Measurements from ENCODE around the gene DLGAP3. TPM values are rescaled to one million over a fixed set of nuclear protein-coding genes. Genes with fewer than 3 reads are reported as not detected.

Gene DLGAP3
- under 1 TPM in 1 of 4 donors, not detected in 3; 0.55 TPM for total RNA-seq

- Histone ChIP-seq H3K9me3 (no peaks in the 10 kb centered on the region), H3K27me3 (peaks cover 66% of the 10 kb centered on the region), H3K36me3 (no peaks in the 10 kb centered on the region), H3K27ac (no peak within 1 kb of the TSS), H3K4me1 (peaks cover 20% of the 10 kb centered on the region), H3K4me3 (peak within 1 kb of the TSS; percentile 55)
- DNase-seq (ENCODE audit: low spot score in 2 of 2) = no peak
- TF ChIP-seq EP300 (IDR thresholded peaks at IDR 0.05) (no peak), POLR2A (IDR thresholded peaks at IDR 0.05) (no peak), CTCF (IDR thresholded peaks at IDR 0.05) (no peak), POLR2AphosphoS5 (IDR thresholded peaks at IDR 0.05) (no peak)
- WGBS = no CpG with 5 or more reads among the region's 50 CpGs
Measured at GRCh38 chr1:34929497-34929852, at the start of gene DLGAP3. TSS of gene DLGAP3 (minus strand) at chr1:34929650. CDS start at chr1:34905383, 24,267 bp downstream.

GRCh38 chr1:34978921-34979320 lies 49.5 kb upstream of the DLGAP3 start:
- WGBS = 57% methylated on average over 6 of the region's 6 CpGs

GRCh38 chr1:34977858-34978257 lies 48.4 kb upstream of the DLGAP3 start:
- H3K27ac ChIP-seq = no peak overlapping the region
- TF ChIP-seq EP300 (IDR thresholded peaks at IDR 0.05) (no peak), POLR2AphosphoS5 (IDR thresholded peaks at IDR 0.05) (no peak), POLR2A (IDR thresholded peaks at IDR 0.05) (no peak), CTCF (IDR thresholded peaks at IDR 0.05) (no peak)
- no peaks in the 10 kb centered on the region for H3K27me3 ChIP-seq
- 80% methylated on average over 2 of the region's 2 CpGs for WGBS
- DNase-seq (ENCODE audit: low spot score in 2 of 2) = no peak
- H3K36me3 ChIP-seq = peaks cover 17% of the 10 kb centered on the region
- no peak overlapping the region for H3K4me3 ChIP-seq
- H3K9me3 ChIP-seq = no peaks in the 10 kb centered on the region
- H3K4me1 ChIP-seq = no peaks in the 10 kb centered on the region

More at GRCh38 chr1:34978921-34979320, 49.5 kb upstream of the DLGAP3 start:
- H3K27ac ChIP-seq = no peak overlapping the region
- H3K4me1 ChIP-seq = peaks cover 9% of the 10 kb centered on the region
- DNase-seq (ENCODE audit: low spot score in 2 of 2) = no peak
- peaks cover 17% of the 10 kb centered on the region for H3K36me3 ChIP-seq
- no peaks in the 10 kb centered on the region for H3K27me3 ChIP-seq
- H3K9me3 ChIP-seq = no peaks in the 10 kb centered on the region
- TF ChIP-seq POLR2A (IDR thresholded peaks at IDR 0.05) = no peak
- no peak for TF ChIP-seq CTCF (IDR thresholded peaks at IDR 0.05)
- TF ChIP-seq POLR2AphosphoS5 (IDR thresholded peaks at IDR 0.05) = no peak
- TF ChIP-seq EP300 (IDR thresholded peaks at IDR 0.05) = no peak
- no peak overlapping the region for H3K4me3 ChIP-seq

- WGBS = 100% methylated on average over 3 of the region's 13 CpGs
- Histone ChIP-seq H3K4me1 (no peaks in the 10 kb centered on the region), H3K27ac (no peak overlapping the region), H3K9me3 (no peaks in the 10 kb centered on the region), H3K4me3 (no peak overlapping the region), H3K27me3 (no peaks in the 10 kb centered on the region), H3K36me3 (peaks cover 17% of the 10 kb centered on the region)
- TF ChIP-seq POLR2A (IDR thresholded peaks at IDR 0.05) (no peak), POLR2AphosphoS5 (IDR thresholded peaks at IDR 0.05) (no peak), CTCF (IDR thresholded peaks at IDR 0.05) (no peak), EP300 (IDR thresholded peaks at IDR 0.05) (no peak)
- DNase-seq (ENCODE audit: low spot score in 2 of 2) = no peak
Measured at GRCh38 chr1:34977210-34977471, 47.7 kb upstream of the DLGAP3 start.

- Histone ChIP-seq H3K36me3 (peaks cover 14% of the 10 kb centered on the region), H3K27ac (no peak overlapping the region), H3K4me3 (no peak overlapping the region), H3K4me1 (no peaks in the 10 kb centered on the region), H3K9me3 (no peaks in the 10 kb centered on the region), H3K27me3 (no peaks in the 10 kb centered on the region)
- TF ChIP-seq POLR2A (IDR thresholded peaks at IDR 0.05) (no peak), EP300 (IDR thresholded peaks at IDR 0.05) (no peak), POLR2AphosphoS5 (IDR thresholded peaks at IDR 0.05) (no peak), CTCF (IDR thresholded peaks at IDR 0.05) (no peak)
- no peak for DNase-seq (ENCODE audit: low spot score in 2 of 2)
- WGBS = 88% methylated on average over 5 of the region's 72 CpGs
Measured at GRCh38 chr1:34976384-34977209, 47.1 kb upstream of the DLGAP3 start.

All from suprapubic skin (tissue), 4 donors.